Endothelial cell of umbilical vein (primary cell): ENCODE data around the gene CSF2. TPM values are rescaled to one million over a fixed set of nuclear protein-coding genes. Genes with fewer than 3 reads are reported as not detected.

Experiments
- BruUV-seq: library from RNA; stranded (reverse); fragments of 400-500 nt; replicated peaks from 2 replicates; lab custom pipeline; 2021; lab: Mats Ljungman, UMichigan
- CTCF ChIA-PET: fragments of 300-600, 350-600 bp; sonication (Branson Sonifier 250); formaldehyde crosslinking; loops from one replicate; lab custom pipeline; 2021; ENCODE audit warnings: antibody characterized with exemption, inconsistent platforms; lab: Charles Lee
- POLR2A ChIA-PET: fragments of 300-600, 350-600 bp; sonication (Branson Sonifier 250); formaldehyde crosslinking; loops from one replicate; lab custom pipeline; 2021; ENCODE audit warnings: antibody characterized with exemption, inconsistent platforms; lab: Charles Lee
- DNase-seq: peaks from one replicate; pipeline ENCODE4 v3.0.0-alpha.2; 2011; ENCODE audit warnings: low read depth, low spot score
- FAIRE-seq: peaks from 2 replicates; lab custom pipeline; 2011; peaks lifted over from hg19 to GRCh38; lab: Jason Lieb, UNC
- H2AFZ ChIP-seq: 2 replicates; pipeline ENCODE4 v1.6.0; 2012; ENCODE audit warnings: low read depth, low read length, control low read depth, inconsistent platforms
- H3K27ac ChIP-seq: 2 replicates; pipeline ENCODE4 v1.5.1; 2011; ENCODE audit warnings: low read depth, mild to moderate bottlenecking, control low read depth, low read length, moderate library complexity; ENCODE audit not compliant: insufficient read depth
- H3K27me3 ChIP-seq, 2 experiments: 2 replicates each; pipeline versions ENCODE4 v1.6.0 to v1.6.1; 2011; ENCODE audit warnings: low read length in 2 of 2, mixed read lengths in 1 of 2; ENCODE audit not compliant: control insufficient read depth in 2 of 2, insufficient read depth in 2 of 2
- H3K36me3 ChIP-seq, 2 experiments: 2 replicates in 1 of 2; 3 replicates in 1 of 2; pipeline ENCODE4 v1.5.1; 2011; ENCODE audit warnings: low read length in 2 of 2, mild to moderate bottlenecking in 1 of 2, moderate library complexity in 1 of 2; ENCODE audit not compliant: control insufficient read depth in 2 of 2, insufficient read depth in 2 of 2; ENCODE audit errors: extremely low read depth in 1 of 2
- H3K4me1 ChIP-seq: 3 replicates; pipeline ENCODE4 v1.5.1; 2011; ENCODE audit warnings: mild to moderate bottlenecking, low read length; ENCODE audit not compliant: control insufficient read depth, insufficient read depth; ENCODE audit errors: extremely low read depth
- H3K4me2 ChIP-seq: 2 replicates; pipeline ENCODE4 v1.6.1; 2011; ENCODE audit warnings: low read length, control low read depth, mixed read lengths; ENCODE audit not compliant: insufficient read depth
- H3K4me3 ChIP-seq, 3 experiments: fragments of 200-600 bp in 1 of 3; sonication (generic), shearing (Covaris generic) in 1 of 3; replicated peaks in 1 of 3; 2 replicates each; pipeline ENCODE4 v1.5.1; 2011 to 2016; ENCODE audit warnings: control low read depth in 3 of 3, low read length in 3 of 3, mild to moderate bottlenecking in 2 of 3, inconsistent platforms in 1 of 3, low read depth in 1 of 3, moderate library complexity in 1 of 3; ENCODE audit not compliant: insufficient read depth in 1 of 3
- H3K79me2 ChIP-seq: 2 replicates; pipeline ENCODE4 v1.6.0; 2012; ENCODE audit warnings: low read length, inconsistent platforms; ENCODE audit not compliant: control insufficient read depth, insufficient read depth
- H3K9ac ChIP-seq: replicated peaks from 2 replicates; pipeline ENCODE3; 2011; ENCODE audit warnings: low read length, control low read depth; ENCODE audit not compliant: insufficient read depth; ENCODE audit errors: extremely low read depth
- H3K9me1 ChIP-seq: replicated peaks from 3 replicates; pipeline ENCODE4 v1.6.0; 2011; ENCODE audit warnings: mild to moderate bottlenecking, low read length; ENCODE audit not compliant: control insufficient read depth, insufficient read depth; ENCODE audit errors: extremely low read depth
- H3K9me3 ChIP-seq: replicated peaks from 2 replicates; pipeline ENCODE4 v1.5.1; 2012; ENCODE audit warnings: low read length, inconsistent platforms; ENCODE audit not compliant: control insufficient read depth, insufficient read depth
- H4K20me1 ChIP-seq: replicated peaks from 2 replicates; pipeline ENCODE3; 2011; ENCODE audit warnings: mild to moderate bottlenecking, low read length; ENCODE audit not compliant: control insufficient read depth, insufficient read depth; ENCODE audit errors: extremely low read depth
- EZH2 ChIP-seq: IDR thresholded peaks from 2 replicates; pipeline ENCODE4 v1.6.1; 2012; ENCODE audit warnings: borderline replicate concordance, low read depth, mild to moderate bottlenecking, moderate library complexity, low read length, inconsistent platforms; ENCODE audit not compliant: severe bottlenecking
- FOS ChIP-seq: IDR thresholded peaks from 2 replicates; pipeline ENCODE4 v1.6.1; 2011; ENCODE audit warnings: mild to moderate bottlenecking, low read length, moderate library complexity, borderline replicate concordance; ENCODE audit not compliant: insufficient read depth
- GATA2 ChIP-seq: IDR thresholded peaks from 2 replicates; pipeline ENCODE4 v1.7.0; 2011; ENCODE audit warnings: low read depth, mild to moderate bottlenecking, moderate library complexity, mixed read lengths, low read length; ENCODE audit not compliant: insufficient read length, insufficient read depth
- JUN ChIP-seq: IDR thresholded peaks from 2 replicates; pipeline ENCODE4 v1.6.1; 2011; ENCODE audit warnings: borderline replicate concordance, low read depth; ENCODE audit not compliant: insufficient read length, insufficient read depth
- MYC ChIP-seq: IDR thresholded peaks from one replicate; pipeline ENCODE4 v1.6.1; 2011; ENCODE audit warnings: mild to moderate bottlenecking, low read depth, low read length
- POLR2A ChIP-seq: IDR thresholded peaks from 2 replicates; pipeline ENCODE4 v1.6.1; 2012; ENCODE audit warnings: low read depth, mild to moderate bottlenecking, control low read depth, low read length
- POLR2AphosphoS5 ChIP-seq: IDR thresholded peaks from 2 replicates; pipeline ENCODE4 v1.6.1; 2012; ENCODE audit warnings: low read depth, mild to moderate bottlenecking, control low read depth, low read length, moderate library complexity; ENCODE audit not compliant: insufficient read depth
- dilution Hi-C: fragments of 300-500 bp; cut with MboI; formaldehyde crosslinking; loops from one replicate; pipeline ENCODE4 v1.15.0; 2019; ENCODE audit warnings: low sequenced_read_pairs; ENCODE audit not compliant: extremely low pct_ligation_motif_present
- intact Hi-C: fragments of 100-400 bp; cut with micrococcal nuclease; formaldehyde crosslinking; loops from one replicate; pipeline ENCODE4 v1.10.0; 2022
- polyA plus RNA-seq, 4 experiments: library from polyadenylated mRNA; depleted of rRNA in 3 of 4; stranded (reverse) in 3 of 4; unstranded in 1 of 4; fragments of >200 nt; gene quantifications; 2 replicates each; pipeline versions ENCODE4 v1.2.1 to v1.2.3, GENCODE V29; 2011 to 2012; ENCODE audit warnings: missing spikeins in 1 of 4
- total RNA-seq: library from RNA; stranded (reverse); gene quantifications from 2 replicates; pipeline ENCODE4 v1.2.3, GENCODE V29; 2021
- TF ChIP-seq, protein P1 (sequence below), 2 donors: IDR thresholded peaks; 1 replicate in 1 of 2; 2 replicates in 1 of 2; pipeline ENCODE4 v1.5.1; 2011; ENCODE audit warnings: low read length in 2 of 2, mild to moderate bottlenecking in 2 of 2, moderate library complexity in 2 of 2, control low read depth in 1 of 2, inconsistent platforms in 1 of 2, low read depth in 1 of 2; ENCODE audit not compliant: insufficient read depth in 1 of 2; ENCODE audit errors: extremely low read depth in 1 of 2
- TF ChIP-seq, protein P2 (sequence below): IDR thresholded peaks from 2 replicates; pipeline ENCODE4 v1.6.1; 2011; ENCODE audit not compliant: insufficient read depth, insufficient read length

CSF2 gene
- total and polyA plus RNA-seq, 2 donors (not counting 3 experiments of a cell fraction or from before 2014, with no cell fraction given), result not detected

DNA sequence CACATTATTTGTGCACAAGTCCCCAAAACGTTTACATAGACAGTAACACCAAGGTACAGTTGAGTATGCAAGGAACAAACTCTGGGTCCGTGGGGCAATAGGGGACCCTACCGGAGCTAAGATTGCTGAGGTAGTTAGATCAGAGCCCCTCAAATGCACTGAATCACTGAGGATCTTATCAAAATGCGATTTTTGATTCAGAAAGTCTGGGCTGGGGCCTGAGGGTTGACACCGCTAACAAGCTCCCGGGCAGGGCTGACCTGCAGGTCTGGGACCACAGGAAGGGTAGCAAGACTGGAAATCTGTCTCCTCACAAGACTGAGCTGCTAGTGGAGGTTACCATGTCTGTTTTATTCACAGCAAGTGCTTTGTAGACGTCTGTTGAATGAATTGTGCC lies 14.9 kb upstream of the CSF2 start:
- CTCF ChIA-PET, result interaction anchor here (1.4 to 1.8 kb wide), 2 partner anchors 51 to 469 kb away, joined by 4 read pairs; no protein-coding TSS in a partner anchor
- intact Hi-C loops, result no loop called here
- DNase-seq (no peak), FAIRE-seq (no peak)
- Histone ChIP-seq H3K4me2 (no peak overlapping the region), H3K9ac (no peak overlapping the region), H2AFZ (no peak overlapping the region), H3K36me3 (no peaks in the 10 kb centered on the region), H3K27ac (no peak overlapping the region), H3K79me2 (no peaks in the 10 kb centered on the region), H3K9me3 (no peaks in the 10 kb centered on the region), H4K20me1 (no peaks in the 10 kb centered on the region), H3K4me1 (no peaks in the 10 kb centered on the region), H3K9me1 (no peaks in the 10 kb centered on the region), H3K4me3 (no peak overlapping the region), H3K27me3 (peaks cover 0 to 1% of the 10 kb centered on the region in 2 experiments)
- dilution Hi-C loops, result no loop called here
- POLR2A ChIA-PET, result no interaction called here
- TF ChIP-seq POLR2AphosphoS5, result no peak
- TF ChIP-seq, protein P1, sequence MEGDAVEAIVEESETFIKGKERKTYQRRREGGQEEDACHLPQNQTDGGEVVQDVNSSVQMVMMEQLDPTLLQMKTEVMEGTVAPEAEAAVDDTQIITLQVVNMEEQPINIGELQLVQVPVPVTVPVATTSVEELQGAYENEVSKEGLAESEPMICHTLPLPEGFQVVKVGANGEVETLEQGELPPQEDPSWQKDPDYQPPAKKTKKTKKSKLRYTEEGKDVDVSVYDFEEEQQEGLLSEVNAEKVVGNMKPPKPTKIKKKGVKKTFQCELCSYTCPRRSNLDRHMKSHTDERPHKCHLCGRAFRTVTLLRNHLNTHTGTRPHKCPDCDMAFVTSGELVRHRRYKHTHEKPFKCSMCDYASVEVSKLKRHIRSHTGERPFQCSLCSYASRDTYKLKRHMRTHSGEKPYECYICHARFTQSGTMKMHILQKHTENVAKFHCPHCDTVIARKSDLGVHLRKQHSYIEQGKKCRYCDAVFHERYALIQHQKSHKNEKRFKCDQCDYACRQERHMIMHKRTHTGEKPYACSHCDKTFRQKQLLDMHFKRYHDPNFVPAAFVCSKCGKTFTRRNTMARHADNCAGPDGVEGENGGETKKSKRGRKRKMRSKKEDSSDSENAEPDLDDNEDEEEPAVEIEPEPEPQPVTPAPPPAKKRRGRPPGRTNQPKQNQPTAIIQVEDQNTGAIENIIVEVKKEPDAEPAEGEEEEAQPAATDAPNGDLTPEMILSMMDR (IDR thresholded peaks at IDR 0.05; ENCODE audit: extremely low read depth in 1 of 2, insufficient read depth in 1 of 2, low read depth in 1 of 2, low read length in 2 of 2), result no peak
- TF ChIP-seq POLR2A, result no peak
- no peak for TF ChIP-seq EZH2
- TF ChIP-seq, protein P2, sequence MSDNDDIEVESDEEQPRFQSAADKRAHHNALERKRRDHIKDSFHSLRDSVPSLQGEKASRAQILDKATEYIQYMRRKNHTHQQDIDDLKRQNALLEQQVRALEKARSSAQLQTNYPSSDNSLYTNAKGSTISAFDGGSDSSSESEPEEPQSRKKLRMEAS, result no peak
- TF ChIP-seq MYC, result no peak
- no peak for TF ChIP-seq GATA2
- no peak for TF ChIP-seq FOS
- TF ChIP-seq JUN, result no peak
- no TSS peak for BruUV-seq
